GM13976 (cell line): Measurements from ENCODE around the gene IPCEF1.

ENCODE experiments used
- DNase-seq: peaks from one replicate; pipeline ENCODE4 v3.0.0; 2012; ENCODE audit warnings: low spot score
- CTCF ChIP-seq: IDR thresholded peaks from 2 replicates; pipeline ENCODE4 v1.5.1; 2012; ENCODE audit warnings: borderline replicate concordance, mild to moderate bottlenecking; ENCODE audit not compliant: insufficient read depth; ENCODE audit errors: extremely low read depth, missing control alignments, control extremely low read depth
- in situ Hi-C: fragments of 300-500 bp; cut with MboI; formaldehyde crosslinking; loops from one replicate; pipeline ENCODE4 v1.12.0; 2022; ENCODE audit warnings: low sequenced_read_pairs, mixed read lengths, inconsistent platforms; ENCODE audit not compliant: unreplicated experiment

Gene IPCEF1

DNA sequence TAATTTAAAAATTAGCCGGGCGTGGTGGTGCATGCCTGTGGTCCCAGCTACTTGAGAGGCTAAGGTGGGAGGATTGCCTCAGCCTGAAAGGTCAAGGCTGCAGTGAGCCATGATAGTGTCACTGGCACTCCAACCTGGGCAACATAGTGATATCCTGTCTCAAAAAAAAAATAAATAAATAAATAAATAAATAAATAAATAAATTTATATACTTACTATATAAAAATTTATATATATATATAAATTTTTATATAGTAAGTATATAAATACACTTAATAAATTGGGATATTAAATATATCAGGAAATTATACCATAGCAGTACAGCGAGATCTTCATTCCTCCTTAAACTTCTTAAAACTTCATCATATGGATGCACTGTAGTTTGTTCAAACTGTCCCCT lies 23.0 kb upstream of the IPCEF1 start:
- no peak for TF ChIP-seq CTCF
- in situ Hi-C loops = no loop called here
- DNase-seq = no peak

DNA sequence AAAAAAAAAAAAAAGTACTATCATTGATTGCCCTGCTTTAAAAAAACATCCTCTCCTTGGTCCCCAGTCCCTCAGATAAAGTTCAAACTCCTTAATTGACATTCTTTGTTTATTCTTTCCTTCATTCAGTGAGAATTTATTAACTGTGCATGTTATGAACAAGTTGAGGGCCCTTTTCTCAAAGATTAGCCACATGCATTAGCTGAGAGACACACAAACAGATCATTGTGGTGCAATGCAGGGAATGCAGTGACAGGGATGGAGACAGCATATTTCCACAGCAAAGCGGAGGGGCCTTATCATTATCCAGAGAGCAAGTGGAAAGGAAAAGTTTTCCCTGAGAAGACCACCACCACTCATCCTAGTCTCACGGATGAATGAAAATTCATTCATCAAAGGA lies 21.9 kb upstream of the IPCEF1 start:
- no peak for TF ChIP-seq CTCF
- in situ Hi-C loops = no loop called here
- no peak for DNase-seq

DNA sequence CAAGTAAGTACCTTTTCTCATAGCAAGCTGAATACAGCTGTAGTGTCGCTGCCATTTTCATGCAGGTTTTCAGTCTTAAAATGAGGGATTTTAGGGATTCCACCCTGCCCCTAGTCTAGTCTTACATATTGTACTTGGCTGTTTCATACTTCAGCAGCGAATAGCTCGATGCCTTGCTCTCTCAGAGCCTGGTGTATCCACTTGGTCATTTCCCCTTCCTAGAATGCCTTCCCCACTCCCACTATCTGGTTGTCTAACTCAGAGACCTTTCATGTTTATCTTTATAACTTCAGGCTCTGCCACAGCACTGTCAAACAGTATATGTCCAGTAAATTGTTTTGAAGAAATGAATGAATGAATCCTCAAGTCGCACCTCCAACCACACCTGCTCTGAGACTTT lies 21.1 kb upstream of the IPCEF1 start:
- TF ChIP-seq CTCF = no peak
- in situ Hi-C loops = no loop called here
- no peak for DNase-seq

- DNase-seq = no peak
- in situ Hi-C loops = no loop called here
- TF ChIP-seq CTCF = no peak
Observed at GRCh38 chr6:154373971-154374370, 17.4 kb upstream of the IPCEF1 start.

- no peak for TF ChIP-seq CTCF
- no peak for DNase-seq
Observed at GRCh38 chr6:154371281-154371680, 14.7 kb upstream of the IPCEF1 start.

DNA sequence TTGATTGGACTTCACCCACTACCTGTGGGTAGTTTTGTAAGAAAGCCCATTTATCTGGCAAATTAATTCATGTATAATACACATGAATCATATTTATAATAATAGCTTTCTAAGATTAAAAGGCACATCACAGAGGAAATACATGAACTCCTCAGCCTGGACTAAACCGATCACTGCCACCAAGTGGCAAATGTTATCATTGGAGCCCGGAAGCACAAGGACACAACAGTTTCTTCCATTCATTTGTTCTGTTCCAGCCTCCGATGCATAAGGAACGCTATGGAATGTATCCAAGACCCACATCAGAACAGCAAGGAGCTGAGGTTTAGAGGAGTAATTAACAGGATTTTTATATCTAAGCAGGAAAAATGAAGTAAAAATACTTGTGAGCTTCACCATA lies 13.9 kb upstream of the IPCEF1 start:
- in situ Hi-C loops = no loop called here
- peak; percentile 20 for TF ChIP-seq CTCF
- DNase-seq = peak; percentile 38

More at GRCh38 chr6:154371281-154371680, 14.7 kb upstream of the IPCEF1 start:
- in situ Hi-C loops = no loop called here

- in situ Hi-C loops = loop anchor here (10.0 kb wide), 2 partner anchors 93 to 213 kb away; no protein-coding TSS in a partner anchor
- TF ChIP-seq CTCF = no peak
- DNase-seq = no peak
Observed at GRCh38 chr6:154367839-154368695, 11.5 kb upstream of the IPCEF1 start.
